NT2/D1 (cell line): ENCODE measurements around the gene SUCLG2.
A peak's percentile ranks its signal among the peaks of the same experiment; 100 is the strongest.

Source experiments
- DNase-seq: peaks from one replicate; pipeline ENCODE4 v3.0.0-alpha.2; 2011; ENCODE audit warnings: low read depth, low spot score
- H3K27me3 ChIP-seq: 2 replicates; pipeline ENCODE4 v1.6.0; 2011; ENCODE audit warnings: mild to moderate bottlenecking; ENCODE audit not compliant: insufficient read length, insufficient read depth
- H3K36me3 ChIP-seq: 2 replicates; pipeline ENCODE4 v1.6.1; 2011; ENCODE audit warnings: mild to moderate bottlenecking, low read length, mixed read lengths; ENCODE audit not compliant: insufficient read depth, insufficient read length
- H3K4me1 ChIP-seq: 2 replicates; pipeline ENCODE4 v1.5.1; 2011; ENCODE audit not compliant: insufficient read depth, insufficient read length
- H3K4me3 ChIP-seq: 2 replicates; pipeline ENCODE4 v1.5.1; 2011; ENCODE audit warnings: low read depth; ENCODE audit not compliant: insufficient read length
- H3K9ac ChIP-seq: 2 replicates; pipeline ENCODE4 v1.6.0; 2011; ENCODE audit warnings: low read depth; ENCODE audit not compliant: insufficient read length
- H3K9me3 ChIP-seq: 2 replicates; pipeline ENCODE4 v1.5.1; 2011; ENCODE audit warnings: mild to moderate bottlenecking, low read length; ENCODE audit not compliant: insufficient read depth
- SUZ12 ChIP-seq: IDR thresholded peaks from 2 replicates; pipeline ENCODE4 v1.6.1; 2011; ENCODE audit not compliant: insufficient read length, insufficient read depth; ENCODE audit errors: extremely low read depth
- YY1 ChIP-seq: IDR thresholded peaks from 2 replicates; pipeline ENCODE4 v1.6.1; 2011; ENCODE audit not compliant: insufficient read length, insufficient read depth
- ZNF274 ChIP-seq: IDR thresholded peaks from 2 replicates; pipeline ENCODE4 v1.6.1; 2011; ENCODE audit warnings: mild to moderate bottlenecking, low read depth, low read length

Gene SUCLG2

DNA sequence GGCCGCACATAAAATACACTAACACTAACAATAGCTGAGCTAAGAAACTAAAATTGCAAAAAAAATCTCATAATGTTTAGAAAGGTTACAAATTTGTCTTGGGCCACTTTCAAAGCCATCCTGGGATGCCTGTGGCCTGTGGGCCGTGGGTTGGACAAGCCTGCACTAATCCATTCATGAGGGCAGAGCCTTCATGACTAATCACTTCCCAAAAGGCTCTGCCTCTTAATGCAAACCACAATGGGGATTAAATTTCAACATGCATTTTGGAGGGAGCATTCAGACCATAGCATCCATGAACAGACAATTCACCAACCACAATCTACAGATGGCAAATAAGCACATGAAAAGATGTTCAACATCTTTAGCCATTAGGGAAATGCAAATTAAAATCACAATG, 128.2 kb downstream of the SUCLG2 start:
- no peaks in the 10 kb centered on the region for H3K4me1 ChIP-seq
- no peaks in the 10 kb centered on the region for H3K9me3 ChIP-seq
- H3K36me3 ChIP-seq: no peaks in the 10 kb centered on the region
- DNase-seq: no peak
- TF ChIP-seq ZNF274 (no peak), YY1 (no peak), SUZ12 (no peak)
- H3K9ac ChIP-seq: no peak overlapping the region
- no peaks in the 10 kb centered on the region for H3K27me3 ChIP-seq
- H3K4me3 ChIP-seq: no peak overlapping the region

DNA sequence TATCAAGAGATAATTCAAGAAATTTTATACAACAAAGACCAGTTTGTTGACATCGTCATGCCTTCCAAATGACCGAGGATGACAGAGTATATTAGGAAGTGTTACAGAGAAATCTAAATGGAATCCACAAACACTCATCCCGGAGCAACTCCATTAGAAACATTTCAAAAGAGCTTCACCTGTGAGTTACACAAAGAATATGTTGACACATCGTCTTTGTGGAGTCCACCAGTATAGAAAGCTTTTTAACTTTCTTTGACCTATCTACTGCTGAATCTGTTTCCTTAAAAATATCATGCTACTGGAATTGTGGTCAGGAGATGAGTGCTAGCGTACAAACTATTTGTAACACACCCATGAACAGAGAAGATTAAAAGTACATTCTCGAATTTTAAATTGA, 130.4 kb downstream of the SUCLG2 start:
- H3K9ac ChIP-seq: no peak overlapping the region
- H3K27me3 ChIP-seq: no peaks in the 10 kb centered on the region
- H3K4me1 ChIP-seq: no peaks in the 10 kb centered on the region
- no peak overlapping the region for H3K4me3 ChIP-seq
- no peak for DNase-seq
- no peaks in the 10 kb centered on the region for H3K9me3 ChIP-seq
- no peak for TF ChIP-seq ZNF274
- no peak for TF ChIP-seq YY1
- peaks cover under 1% of the 10 kb centered on the region for H3K36me3 ChIP-seq

DNA sequence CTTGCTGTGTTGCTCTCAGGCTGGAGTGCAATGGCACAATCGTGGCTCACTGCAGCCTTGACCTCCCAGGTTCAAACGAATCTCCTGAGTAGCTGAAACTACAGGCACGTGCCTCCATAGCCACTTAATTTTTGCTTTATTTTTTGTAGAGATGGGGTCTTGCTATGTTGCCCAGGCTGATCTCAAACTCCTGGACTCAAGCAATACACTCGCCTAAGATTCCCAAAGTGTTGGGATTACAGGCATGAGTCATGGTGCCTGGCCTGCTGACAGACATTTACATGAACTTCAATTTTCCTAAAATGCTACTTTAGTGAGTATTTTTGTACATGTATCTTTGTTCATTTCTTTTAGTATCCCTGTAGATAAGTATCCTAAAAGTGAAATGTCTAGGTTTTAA, 132.3 kb downstream of the SUCLG2 start:
- no peak for DNase-seq
- Histone ChIP-seq H3K4me1 (no peaks in the 10 kb centered on the region), H3K9me3 (no peaks in the 10 kb centered on the region), H3K9ac (no peak overlapping the region), H3K27me3 (no peaks in the 10 kb centered on the region), H3K4me3 (no peak overlapping the region), H3K36me3 (peaks cover 3% of the 10 kb centered on the region)
- no peak for TF ChIP-seq YY1
- TF ChIP-seq SUZ12: no peak
- no peak for TF ChIP-seq ZNF274

DNA sequence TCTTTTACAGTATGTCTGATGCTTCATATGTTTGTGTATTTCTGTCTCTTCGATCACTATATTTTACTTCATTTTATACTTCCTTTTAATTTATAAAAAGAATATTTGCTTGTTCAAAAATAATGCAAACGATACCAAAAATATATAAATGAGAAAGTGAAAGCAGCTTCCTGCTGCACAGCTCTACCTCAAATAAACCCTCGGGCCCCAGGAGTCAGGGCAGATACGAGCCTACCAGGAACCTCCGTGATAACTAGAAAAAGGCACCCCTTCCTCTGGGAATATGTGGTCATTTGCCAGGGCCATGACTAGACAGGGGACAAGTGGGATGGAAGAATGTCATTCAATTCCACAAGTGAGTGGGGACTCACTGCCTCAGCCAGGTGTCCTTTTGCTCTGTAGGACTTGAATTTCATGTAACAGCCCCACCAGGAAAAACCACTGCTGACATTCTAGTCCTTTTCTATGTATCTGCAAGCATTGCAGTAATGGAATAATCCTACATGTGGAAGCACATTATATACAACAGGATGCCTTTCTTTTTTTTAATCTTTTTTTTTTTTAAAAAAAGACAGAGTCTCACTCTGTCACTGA, 133.3 kb downstream of the SUCLG2 start:
- Histone ChIP-seq H3K27me3 (no peaks in the 10 kb centered on the region), H3K9me3 (no peaks in the 10 kb centered on the region), H3K4me3 (no peak overlapping the region), H3K9ac (no peak overlapping the region), H3K36me3 (peaks cover 3% of the 10 kb centered on the region), H3K4me1 (no peaks in the 10 kb centered on the region)
- TF ChIP-seq ZNF274 (no peak), SUZ12 (no peak), YY1 (no peak)
- no peak for DNase-seq

DNA sequence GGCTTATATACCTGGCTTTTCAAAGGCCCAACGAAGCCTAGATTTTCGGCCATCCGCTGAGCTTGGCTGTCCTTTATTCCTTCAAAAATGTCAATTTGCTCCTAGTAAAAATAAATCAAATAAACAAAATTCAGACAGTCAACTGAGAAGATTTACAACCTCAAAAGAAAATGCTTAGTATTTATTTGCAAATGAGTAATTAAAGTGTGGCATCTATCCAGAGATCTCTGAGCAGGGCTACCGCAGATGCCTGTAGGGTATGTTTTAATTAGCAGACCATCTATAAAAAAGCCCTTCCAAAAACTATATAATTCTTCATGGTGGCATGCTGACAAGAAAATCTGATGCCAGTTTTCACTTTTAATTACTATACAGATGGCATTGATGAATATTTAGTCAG, 136.2 kb downstream of the SUCLG2 start:
- Histone ChIP-seq H3K4me3 (no peak overlapping the region), H3K36me3 (peaks cover 3% of the 10 kb centered on the region)
- no peak for TF ChIP-seq SUZ12
- no peak for TF ChIP-seq ZNF274
- TF ChIP-seq YY1: no peak

DNA sequence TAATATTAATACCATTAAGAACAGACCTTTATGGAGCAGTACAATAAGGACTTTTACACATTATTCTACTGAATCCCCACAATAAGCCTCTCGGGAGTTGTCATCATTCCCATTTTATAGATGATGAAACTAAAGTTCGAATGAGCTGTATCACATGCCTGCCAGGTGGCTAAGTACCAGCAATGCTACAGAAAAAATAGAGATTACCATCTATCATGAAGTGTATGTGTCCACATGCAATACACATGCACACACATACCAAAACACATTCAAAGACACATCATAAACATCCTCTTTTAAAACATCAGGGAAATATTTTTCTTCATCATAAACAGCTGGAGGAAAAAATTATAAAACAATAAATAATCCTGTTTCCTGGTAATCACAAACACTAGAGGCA, 136.6 kb downstream of the SUCLG2 start:
- no peaks in the 10 kb centered on the region for H3K9me3 ChIP-seq
- no peaks in the 10 kb centered on the region for H3K27me3 ChIP-seq
- no peak for TF ChIP-seq YY1
- no peak for TF ChIP-seq ZNF274
- no peak for TF ChIP-seq SUZ12
- H3K36me3 ChIP-seq: peaks cover 3% of the 10 kb centered on the region
- DNase-seq: no peak
- no peaks in the 10 kb centered on the region for H3K4me1 ChIP-seq
- H3K9ac ChIP-seq: no peak overlapping the region
- no peak overlapping the region for H3K4me3 ChIP-seq

More for the DNA sequence above, 136.2 kb downstream of the SUCLG2 start:
- Histone ChIP-seq H3K9ac (no peak overlapping the region), H3K27me3 (no peaks in the 10 kb centered on the region), H3K9me3 (no peaks in the 10 kb centered on the region), H3K4me1 (no peaks in the 10 kb centered on the region)
- no peak for DNase-seq

DNA sequence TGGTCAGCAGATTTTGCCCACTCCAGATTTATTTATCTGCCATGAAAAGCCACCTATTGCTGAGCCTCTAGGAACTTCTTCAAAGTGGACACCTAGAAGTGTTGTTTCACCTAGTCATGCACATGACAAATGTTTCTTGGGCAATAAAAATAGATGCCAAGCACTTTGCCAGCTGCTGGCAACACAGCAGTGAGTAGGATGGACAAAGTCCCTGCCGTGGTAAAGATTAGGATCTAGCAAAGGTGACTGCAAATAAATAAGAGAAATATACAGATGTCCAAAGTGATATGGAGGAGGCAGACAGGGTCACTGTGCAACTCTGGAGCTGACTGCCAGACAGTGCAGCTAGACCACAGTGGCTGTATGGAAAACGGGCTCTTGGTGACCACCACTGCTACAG, 137.9 kb downstream of the SUCLG2 start:
- Histone ChIP-seq H3K9ac (no peak overlapping the region), H3K4me1 (no peaks in the 10 kb centered on the region), H3K4me3 (no peak overlapping the region), H3K27me3 (no peaks in the 10 kb centered on the region), H3K36me3 (peaks cover 3% of the 10 kb centered on the region), H3K9me3 (no peaks in the 10 kb centered on the region)
- TF ChIP-seq YY1: no peak
- TF ChIP-seq SUZ12: no peak
- no peak for TF ChIP-seq ZNF274
- no peak for DNase-seq

DNA sequence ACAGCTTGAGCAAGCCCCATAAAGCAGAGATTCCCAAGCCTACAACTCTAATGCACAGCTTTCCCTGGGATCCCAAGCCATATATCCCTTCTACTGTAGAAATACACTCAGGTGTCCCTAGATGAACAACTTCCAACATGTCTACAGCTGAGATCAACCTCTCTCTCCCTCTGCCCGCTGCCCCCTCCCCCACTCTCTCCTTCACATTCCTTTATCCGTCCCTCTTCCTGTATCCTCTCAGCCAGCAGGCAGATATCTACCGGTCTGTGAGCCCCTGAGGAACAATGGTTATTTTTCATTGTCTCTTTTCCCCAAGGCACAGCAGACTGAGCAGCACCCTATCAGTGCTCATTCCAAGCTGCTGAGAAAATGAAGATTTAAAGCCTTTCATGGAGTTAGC, 138.6 kb downstream of the SUCLG2 start:
- no peak overlapping the region for H3K4me3 ChIP-seq
- H3K4me1 ChIP-seq: no peaks in the 10 kb centered on the region
- peaks cover 3% of the 10 kb centered on the region for H3K36me3 ChIP-seq
- no peaks in the 10 kb centered on the region for H3K9me3 ChIP-seq
- TF ChIP-seq YY1 (no peak), ZNF274 (no peak), SUZ12 (no peak)
- H3K9ac ChIP-seq: no peak overlapping the region
- peak; percentile 47 for DNase-seq
- no peaks in the 10 kb centered on the region for H3K27me3 ChIP-seq
